NCI-H460 (cell line): ENCODE measurements around the gene SLC9A9. TPM values are rescaled to one million over a fixed set of nuclear protein-coding genes. Genes with fewer than 3 reads are reported as not detected.

ENCODE experiments used
- DNase-seq: peaks from one replicate; pipeline ENCODE4 v3.0.0-alpha.2; 2016; ENCODE audit warnings: low read depth; ENCODE audit errors: extremely low read depth
- total RNA-seq: library from RNA; depleted of rRNA; stranded (reverse); fragments of >200 nt; shearing (Covaris generic); gene quantifications from 2 replicates; pipeline ENCODE4 v1.2.3, GENCODE V29; 2014

Gene SLC9A9
- total RNA-seq, 1 experiment from 2014 or later: 1.1 TPM

- DNase-seq: no peak
Measured at GRCh38 chr3:143653935-143654334, 194.3 kb downstream of the SLC9A9 start.

GRCh38 chr3:143653493-143653892 is 194.8 kb downstream of the SLC9A9 start:
- no peak for DNase-seq

- no peak for DNase-seq
Measured at GRCh38 chr3:143652118-143652517, 196.2 kb downstream of the SLC9A9 start.

GRCh38 chr3:143650827-143651226 is 197.4 kb downstream of the SLC9A9 start:
- DNase-seq: no peak

GRCh38 chr3:143650120-143650519 is 198.1 kb downstream of the SLC9A9 start:
- DNase-seq: no peak

- DNase-seq: peak; percentile 13
Measured at GRCh38 chr3:143648708-143649107, 199.6 kb downstream of the SLC9A9 start.

GRCh38 chr3:143648218-143648617 is 200.1 kb downstream of the SLC9A9 start:
- DNase-seq: no peak

GRCh38 chr3:143644370-143645089 is 203.7 kb downstream of the SLC9A9 start:
- DNase-seq: peak; percentile 28

GRCh38 chr3:143643905-143644304 is 204.4 kb downstream of the SLC9A9 start:
- no peak for DNase-seq

- no peak for DNase-seq
Measured at GRCh38 chr3:143640774-143641173, 207.5 kb downstream of the SLC9A9 start.

- DNase-seq: no peak
Measured at GRCh38 chr3:143637133-143637532, 211.1 kb downstream of the SLC9A9 start.

GRCh38 chr3:143634991-143635390 is 213.3 kb downstream of the SLC9A9 start:
- no peak for DNase-seq

GRCh38 chr3:143634427-143634826 is 213.8 kb downstream of the SLC9A9 start:
- no peak for DNase-seq

GRCh38 chr3:143633816-143634215 is 214.5 kb downstream of the SLC9A9 start:
- no peak for DNase-seq

GRCh38 chr3:143629726-143630125 is 218.5 kb downstream of the SLC9A9 start:
- no peak for DNase-seq

GRCh38 chr3:143628971-143629370 is 219.3 kb downstream of the SLC9A9 start:
- no peak for DNase-seq

GRCh38 chr3:143627336-143627735 is 220.9 kb downstream of the SLC9A9 start:
- DNase-seq: no peak

- DNase-seq: no peak
Measured at GRCh38 chr3:143619231-143619630, 229.0 kb downstream of the SLC9A9 start.

- no peak for DNase-seq
Measured at GRCh38 chr3:143617050-143617449, 231.2 kb downstream of the SLC9A9 start.

- no peak for DNase-seq
Measured at GRCh38 chr3:143613226-143613625, 235.0 kb downstream of the SLC9A9 start.

GRCh38 chr3:143612541-143612940 is 235.7 kb downstream of the SLC9A9 start:
- no peak for DNase-seq

- DNase-seq: no peak
Measured at GRCh38 chr3:143608966-143609365, 239.3 kb downstream of the SLC9A9 start.
